GM06990 (cell line): ENCODE data around the gene BICDL2.
A peak's percentile ranks its signal among the peaks of the same experiment; 100 is the strongest.

Source experiments
- DNase-seq: peaks from one replicate; pipeline ENCODE4 v3.0.0-alpha.2; 2011; ENCODE audit not compliant: insufficient read length; ENCODE audit errors: extremely low read depth
- H3K27me3 ChIP-seq: replicated peaks from 2 replicates; pipeline ENCODE4 v1.6.0; 2011; ENCODE audit warnings: low read length; ENCODE audit not compliant: control insufficient read depth, insufficient read depth
- H3K36me3 ChIP-seq: 2 replicates; pipeline ENCODE4 v1.5.1; 2011; ENCODE audit warnings: low read length; ENCODE audit not compliant: control insufficient read depth, insufficient read depth
- H3K4me3 ChIP-seq: replicated peaks from 2 replicates; pipeline ENCODE4 v1.5.1; 2011; ENCODE audit warnings: low read depth, mild to moderate bottlenecking, control low read depth, low read length
- TF ChIP-seq, protein P1 (sequence below): IDR thresholded peaks from 2 replicates; pipeline ENCODE4 v1.5.1; 2011; ENCODE audit warnings: low read length, control low read depth, mild to moderate bottlenecking, inconsistent platforms; ENCODE audit not compliant: insufficient read depth, poor library complexity, severe bottlenecking

Gene BICDL2

GRCh38 chr16:3032624-3033023, 4.1 kb downstream of the BICDL2 start:
- TF ChIP-seq, protein P1, sequence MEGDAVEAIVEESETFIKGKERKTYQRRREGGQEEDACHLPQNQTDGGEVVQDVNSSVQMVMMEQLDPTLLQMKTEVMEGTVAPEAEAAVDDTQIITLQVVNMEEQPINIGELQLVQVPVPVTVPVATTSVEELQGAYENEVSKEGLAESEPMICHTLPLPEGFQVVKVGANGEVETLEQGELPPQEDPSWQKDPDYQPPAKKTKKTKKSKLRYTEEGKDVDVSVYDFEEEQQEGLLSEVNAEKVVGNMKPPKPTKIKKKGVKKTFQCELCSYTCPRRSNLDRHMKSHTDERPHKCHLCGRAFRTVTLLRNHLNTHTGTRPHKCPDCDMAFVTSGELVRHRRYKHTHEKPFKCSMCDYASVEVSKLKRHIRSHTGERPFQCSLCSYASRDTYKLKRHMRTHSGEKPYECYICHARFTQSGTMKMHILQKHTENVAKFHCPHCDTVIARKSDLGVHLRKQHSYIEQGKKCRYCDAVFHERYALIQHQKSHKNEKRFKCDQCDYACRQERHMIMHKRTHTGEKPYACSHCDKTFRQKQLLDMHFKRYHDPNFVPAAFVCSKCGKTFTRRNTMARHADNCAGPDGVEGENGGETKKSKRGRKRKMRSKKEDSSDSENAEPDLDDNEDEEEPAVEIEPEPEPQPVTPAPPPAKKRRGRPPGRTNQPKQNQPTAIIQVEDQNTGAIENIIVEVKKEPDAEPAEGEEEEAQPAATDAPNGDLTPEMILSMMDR, result no peak
- no peak for DNase-seq
- peaks cover 9% of the 10 kb centered on the region for H3K27me3 ChIP-seq
- no peak overlapping the region for H3K4me3 ChIP-seq
- no peaks in the 10 kb centered on the region for H3K36me3 ChIP-seq

DNA sequence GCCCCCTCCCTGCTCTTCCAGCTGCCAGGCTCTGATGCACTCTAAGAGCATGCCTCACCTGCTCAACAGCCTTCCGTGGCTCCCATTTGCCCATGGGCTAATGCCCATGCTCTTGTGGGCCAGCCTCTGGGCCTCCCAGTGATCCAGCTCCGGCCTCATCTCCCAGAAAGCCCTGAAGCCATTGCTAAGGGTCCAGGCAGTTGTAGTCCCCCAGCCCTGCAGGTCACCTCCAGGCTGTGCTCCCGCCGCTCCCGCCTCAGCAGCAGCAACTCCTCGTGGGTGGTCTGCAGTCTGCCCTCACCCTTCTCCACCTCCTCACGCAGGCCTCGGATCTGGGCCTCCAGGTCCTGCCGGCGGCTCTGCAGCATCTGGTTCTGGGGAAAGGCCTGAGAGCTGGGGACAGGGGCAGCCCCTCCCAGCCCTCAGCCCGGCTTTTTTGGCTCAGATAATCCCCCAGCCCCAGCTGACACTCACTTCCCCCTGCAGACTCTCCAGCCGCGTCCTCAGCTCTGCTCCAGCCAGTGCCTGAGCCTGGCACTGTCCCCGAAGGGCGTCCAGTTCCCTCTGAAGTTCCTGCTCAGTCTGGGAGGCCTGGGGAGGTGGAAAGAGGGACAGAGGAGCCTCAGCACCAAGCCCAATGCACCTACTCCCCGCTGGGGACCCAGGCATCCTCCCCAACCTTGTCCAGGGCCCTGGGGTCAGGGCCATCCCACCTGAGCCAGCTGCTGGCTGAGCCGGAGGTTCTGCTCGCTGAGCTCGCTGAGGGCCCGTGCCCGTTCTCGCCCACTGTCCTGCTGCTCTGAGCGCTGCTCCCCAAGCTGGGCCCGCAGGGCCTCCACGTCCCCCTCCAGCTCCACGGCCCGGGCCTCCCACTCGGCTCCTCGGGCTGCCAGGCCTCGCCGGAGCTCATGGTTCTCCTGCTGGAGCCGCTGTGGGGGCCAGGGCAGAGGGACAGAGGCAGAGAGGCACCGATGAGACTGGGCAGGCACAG, 6.2 kb downstream of the BICDL2 start:
- no peak for DNase-seq
- peaks cover 15% of the 10 kb centered on the region for H3K36me3 ChIP-seq
- TF ChIP-seq, protein P1, result no peak
- peaks cover 7% of the 10 kb centered on the region for H3K27me3 ChIP-seq
- H3K4me3 ChIP-seq, result no peak overlapping the region

DNA sequence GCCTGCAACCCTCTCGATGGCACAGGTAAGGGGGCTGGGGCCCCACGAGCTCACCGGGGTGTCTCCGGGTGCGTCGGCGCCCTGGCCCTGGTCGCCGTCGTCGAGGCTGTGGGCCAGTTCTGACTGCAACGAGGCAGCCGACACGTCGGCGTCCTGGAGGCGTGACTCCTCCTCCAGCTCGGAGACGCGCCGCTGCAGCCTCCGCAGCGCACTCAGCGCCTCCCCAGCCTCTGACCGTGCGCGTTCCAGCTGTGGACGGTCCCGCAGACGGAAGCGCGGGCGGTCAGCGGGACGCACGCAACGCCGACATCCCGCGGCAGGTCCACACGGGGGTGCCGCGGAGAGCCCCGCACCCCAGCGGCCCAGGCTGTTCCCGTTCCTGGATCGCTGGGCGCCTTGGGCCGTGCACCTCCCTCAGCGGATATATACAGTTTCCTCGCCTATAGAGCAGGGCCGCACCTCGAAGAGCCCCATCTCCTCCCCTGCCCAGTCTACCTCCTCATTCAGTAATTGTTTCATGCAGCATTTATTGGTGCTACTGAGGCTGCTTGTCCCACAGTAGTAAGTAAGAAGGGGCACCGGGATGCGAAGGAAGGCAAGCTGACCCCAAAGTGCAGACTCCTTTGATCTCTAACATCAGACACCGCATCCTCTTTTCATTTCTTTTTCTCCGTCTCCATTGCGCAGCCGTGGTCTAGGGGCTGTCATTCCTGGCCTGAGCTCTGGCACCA, 7.1 kb downstream of the BICDL2 start:
- peak; percentile 59 for DNase-seq
- H3K36me3 ChIP-seq, result peaks cover 15% of the 10 kb centered on the region
- no peak overlapping the region for H3K4me3 ChIP-seq
- H3K27me3 ChIP-seq, result peaks cover 6% of the 10 kb centered on the region
- TF ChIP-seq, protein P1, result no peak

- Histone ChIP-seq H3K27me3 (peaks cover 6% of the 10 kb centered on the region), H3K36me3 (peaks cover 15% of the 10 kb centered on the region), H3K4me3 (no peak overlapping the region)
- TF ChIP-seq, protein P1, result no peak
- DNase-seq, result no peak
These were observed 7.9 kb downstream of the BICDL2 start for GRCh38 chr16:3028716-3029319.

DNA sequence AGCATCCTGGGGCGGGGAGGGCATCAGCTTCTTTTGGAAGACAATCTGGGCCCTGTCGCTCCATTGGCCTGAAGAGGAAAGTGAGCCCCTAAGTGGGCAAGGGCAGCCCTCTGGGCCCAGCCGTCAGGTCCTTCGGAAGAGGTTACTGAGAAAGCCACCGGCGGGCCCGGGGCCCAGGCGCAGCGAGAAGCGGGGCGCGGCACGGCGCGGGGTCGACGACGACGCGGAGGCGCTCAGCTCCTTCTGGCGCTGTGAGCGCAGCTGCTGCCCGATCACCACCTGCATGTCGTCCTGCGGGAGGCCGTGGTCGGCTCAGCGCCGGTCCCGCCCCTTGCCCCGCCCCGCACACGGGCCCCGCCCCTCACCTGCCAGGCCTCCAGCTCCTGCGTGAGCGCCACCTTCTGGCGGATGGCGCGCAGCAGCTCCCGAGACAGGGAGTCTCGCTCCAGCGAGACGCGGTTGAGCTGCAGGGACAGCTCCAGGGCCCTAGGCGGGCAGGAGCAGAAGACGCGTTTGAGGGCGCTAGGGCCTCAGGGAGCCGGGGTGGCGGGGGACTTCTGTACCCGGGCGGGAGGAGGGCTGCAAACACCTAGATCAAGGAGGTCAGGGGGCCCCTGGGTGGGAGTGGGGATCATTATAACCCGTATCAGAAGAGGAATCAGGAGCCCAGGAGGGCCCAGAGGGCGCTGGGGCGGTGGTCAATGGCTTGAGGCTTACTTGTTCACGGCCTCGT, 8.6 kb downstream of the BICDL2 start:
- DNase-seq, result peak; percentile 87
- TF ChIP-seq, protein P1, result peak; percentile 87
- peaks cover 6% of the 10 kb centered on the region for H3K27me3 ChIP-seq
- H3K4me3 ChIP-seq, result no peak overlapping the region
- H3K36me3 ChIP-seq, result peaks cover 15% of the 10 kb centered on the region
